Activated naive CD4-positive, alpha-beta T cell treated with anti-CD3 and anti-CD28 coated beads for 36 hours (primary cell): ENCODE measurements around the gene DNLZ. TPM values are rescaled to one million over a fixed set of nuclear protein-coding genes. Genes with fewer than 3 reads are reported as not detected.
"Not testable (repeated sequence)": the region's sequence is repeated elsewhere in the genome, so short reads cannot be mapped to it uniquely, and the experiment has no call there.

Experiments used
- CTCF ChIA-PET: fragments of 350-600 bp; sonication (Branson Sonifier 250); formaldehyde crosslinking; loops from one replicate; lab custom pipeline; 2021; ENCODE audit warnings: antibody characterized with exemption; lab: Charles Lee
- DNase-seq: peaks from one replicate; pipeline ENCODE4 v3.0.0-alpha.2; 2020
- H3K27ac Mint-ChIP-seq: one replicate; pipeline ENCODE4 v1.8.0; 2021; ENCODE audit warnings: mild to moderate bottlenecking, mixed read lengths
- H3K27me3 Mint-ChIP-seq: one replicate; pipeline ENCODE4 v1.8.0; 2021; ENCODE audit warnings: low read depth, mixed read lengths
- H3K36me3 Mint-ChIP-seq: one replicate; pipeline ENCODE4 v1.8.0; 2021; ENCODE audit warnings: low read depth, mixed read lengths
- H3K4me1 Mint-ChIP-seq: one replicate; pipeline ENCODE4 v1.8.0; 2021; ENCODE audit warnings: low read depth, mixed read lengths
- H3K4me3 Mint-ChIP-seq: one replicate; pipeline ENCODE4 v1.8.0; 2021; ENCODE audit warnings: mild to moderate bottlenecking, moderate library complexity, mixed read lengths
- H3K9me3 Mint-ChIP-seq: one replicate; pipeline ENCODE4 v1.8.0; 2021; ENCODE audit warnings: mixed read lengths
- intact Hi-C: fragments of 100-400 bp; cut with micrococcal nuclease; formaldehyde crosslinking; loops from one replicate; pipeline ENCODE4 v1.15.1; 2023
- total RNA-seq, 2 experiments: library from RNA; stranded (reverse); gene quantifications; one replicate each; pipeline ENCODE4 v1.2.3, GENCODE V29; 2021

The DNLZ gene
- total RNA-seq, 2 experiments from 2014 or later, result 9.9 to 12.0 TPM

GRCh38 chr9:136328622-136329041 is 34.9 kb downstream of the DNLZ start:
- peak overlapping the region; percentile 41 for H3K4me3 Mint-ChIP-seq
- intact Hi-C loops, result no loop called here
- peaks cover 8% of the 10 kb centered on the region for H3K4me1 Mint-ChIP-seq
- H3K27me3 Mint-ChIP-seq, result no peaks in the 10 kb centered on the region
- H3K36me3 Mint-ChIP-seq, result no peaks in the 10 kb centered on the region
- no peaks in the 10 kb centered on the region for H3K9me3 Mint-ChIP-seq
- DNase-seq, result no peak
- CTCF ChIA-PET, result interaction anchor here (1.4 kb wide), 1 partner anchor 16 kb away, joined by 4 read pairs; no protein-coding TSS in a partner anchor
- no peak overlapping the region for H3K27ac Mint-ChIP-seq

- DNase-seq, result no peak
- intact Hi-C loops, result no loop called here
- H3K4me1 Mint-ChIP-seq, result peaks cover 8% of the 10 kb centered on the region
- H3K9me3 Mint-ChIP-seq, result no peaks in the 10 kb centered on the region
- H3K4me3 Mint-ChIP-seq, result peak overlapping the region; percentile 41
- H3K27ac Mint-ChIP-seq, result no peak overlapping the region
- no peaks in the 10 kb centered on the region for H3K36me3 Mint-ChIP-seq
- CTCF ChIA-PET, result interaction anchor here (1.4 kb wide), 1 partner anchor 15 kb away, joined by 4 read pairs; no protein-coding TSS in a partner anchor
- H3K27me3 Mint-ChIP-seq, result no peaks in the 10 kb centered on the region
These were observed 35.4 kb downstream of the DNLZ start for GRCh38 chr9:136328011-136328621.

GRCh38 chr9:136327304-136327974 is 36.1 kb downstream of the DNLZ start, which contains the start of gene GPSM1:
TSS of gene GPSM1 (plus strand) at chr9:136327539. CDS start at chr9:136327696, 157 bp downstream.
- CTCF ChIA-PET, result interaction anchor here (1.4 kb wide), 1 partner anchor 14 kb away, joined by 4 read pairs; no protein-coding TSS in a partner anchor
- H3K36me3 Mint-ChIP-seq, result no peaks in the 10 kb centered on the region
- intact Hi-C loops, result no loop called here
- H3K27ac Mint-ChIP-seq, result no peak within 1 kb of the TSS
- H3K4me1 Mint-ChIP-seq, result peaks cover 8% of the 10 kb centered on the region
- H3K4me3 Mint-ChIP-seq, result peak within 1 kb of the TSS; percentile 69
- DNase-seq, result peak; percentile 42
- H3K27me3 Mint-ChIP-seq, result no peaks in the 10 kb centered on the region
- no peaks in the 10 kb centered on the region for H3K9me3 Mint-ChIP-seq

GRCh38 chr9:136326761-136327303 is 36.7 kb downstream of the DNLZ start:
- CTCF ChIA-PET, result no interaction called here
- intact Hi-C loops, result no loop called here
- H3K4me3 Mint-ChIP-seq, result peak overlapping the region; percentile 69

GRCh38 chr9:136326061-136326760 is 37.3 kb downstream of the DNLZ start:
- intact Hi-C loops, result no loop called here
- H3K27me3 Mint-ChIP-seq, result no peaks in the 10 kb centered on the region
- H3K4me1 Mint-ChIP-seq, result peaks cover 8% of the 10 kb centered on the region
- DNase-seq, result no peak
- no peak overlapping the region for H3K27ac Mint-ChIP-seq
- H3K9me3 Mint-ChIP-seq, result no peaks in the 10 kb centered on the region
- CTCF ChIA-PET, result no interaction called here
- H3K4me3 Mint-ChIP-seq, result peak overlapping the region; percentile 69
- no peaks in the 10 kb centered on the region for H3K36me3 Mint-ChIP-seq

More at GRCh38 chr9:136326761-136327303, 36.7 kb downstream of the DNLZ start:
- H3K4me1 Mint-ChIP-seq, result peaks cover 8% of the 10 kb centered on the region
- no peaks in the 10 kb centered on the region for H3K36me3 Mint-ChIP-seq
- no peaks in the 10 kb centered on the region for H3K27me3 Mint-ChIP-seq
- no peak for DNase-seq
- no peaks in the 10 kb centered on the region for H3K9me3 Mint-ChIP-seq
- H3K27ac Mint-ChIP-seq, result no peak overlapping the region

- intact Hi-C loops, result no loop called here
- CTCF ChIA-PET, result no interaction called here
- Mint-ChIP-seq H3K27me3 (no peaks in the 10 kb centered on the region), H3K4me1 (peaks cover 8% of the 10 kb centered on the region), H3K36me3 (no peaks in the 10 kb centered on the region), H3K4me3 (no peak overlapping the region), H3K9me3 (no peaks in the 10 kb centered on the region), H3K27ac (no peak overlapping the region)
- DNase-seq, result no peak
These were observed 38.2 kb downstream of the DNLZ start for GRCh38 chr9:136325358-136325757.

- intact Hi-C loops, result no loop called here
- CTCF ChIA-PET, result no interaction called here
- H3K4me1 Mint-ChIP-seq, result peaks cover 8% of the 10 kb centered on the region
These were observed 38.8 kb downstream of the DNLZ start for GRCh38 chr9:136324501-136325300.

GRCh38 chr9:136323371-136323789 is 40.2 kb downstream of the DNLZ start:
- Mint-ChIP-seq H3K9me3 (no peaks in the 10 kb centered on the region), H3K36me3 (no peaks in the 10 kb centered on the region), H3K27ac (no peak overlapping the region), H3K4me3 (no peak overlapping the region), H3K27me3 (no peaks in the 10 kb centered on the region), H3K4me1 (peaks cover 2% of the 10 kb centered on the region)
- intact Hi-C loops, result no loop called here
- CTCF ChIA-PET, result no interaction called here
- DNase-seq, result no peak

More at GRCh38 chr9:136324501-136325300, 38.8 kb downstream of the DNLZ start:
- no peak overlapping the region for H3K27ac Mint-ChIP-seq
- H3K36me3 Mint-ChIP-seq, result no peaks in the 10 kb centered on the region
- no peaks in the 10 kb centered on the region for H3K27me3 Mint-ChIP-seq
- H3K9me3 Mint-ChIP-seq, result no peaks in the 10 kb centered on the region
- H3K4me3 Mint-ChIP-seq, result no peak overlapping the region
- no peak for DNase-seq

GRCh38 chr9:136322756-136323330 is 40.7 kb downstream of the DNLZ start:
- H3K36me3 Mint-ChIP-seq, result no peaks in the 10 kb centered on the region
- CTCF ChIA-PET, result no interaction called here

GRCh38 chr9:136321561-136321960 is 42.0 kb downstream of the DNLZ start:
- Mint-ChIP-seq H3K4me3 (no peak overlapping the region), H3K27me3 (no peaks in the 10 kb centered on the region), H3K36me3 (no peaks in the 10 kb centered on the region), H3K9me3 (no peaks in the 10 kb centered on the region), H3K27ac (no peak overlapping the region), H3K4me1 (no peaks in the 10 kb centered on the region)
- CTCF ChIA-PET, result no interaction called here
- intact Hi-C loops, result no loop called here
- DNase-seq, result no peak

More at GRCh38 chr9:136322756-136323330, 40.7 kb downstream of the DNLZ start:
- H3K9me3 Mint-ChIP-seq, result no peaks in the 10 kb centered on the region
- intact Hi-C loops, result no loop called here
- no peak overlapping the region for H3K4me3 Mint-ChIP-seq
- H3K4me1 Mint-ChIP-seq, result peaks cover 2% of the 10 kb centered on the region
- DNase-seq, result no peak
- H3K27me3 Mint-ChIP-seq, result no peaks in the 10 kb centered on the region
- H3K27ac Mint-ChIP-seq, result no peak overlapping the region

GRCh38 chr9:136320972-136321371 is 42.6 kb downstream of the DNLZ start:
- CTCF ChIA-PET, H3K9me3 Mint-ChIP-seq, DNase-seq, H3K36me3 Mint-ChIP-seq, H3K4me3 Mint-ChIP-seq, H3K4me1 Mint-ChIP-seq, H3K27me3 Mint-ChIP-seq, intact Hi-C loops, H3K27ac Mint-ChIP-seq: not testable (repeated sequence)
